ENCODE results near the gene MPRIP. TPM values are rescaled to one million over a fixed set of nuclear protein-coding genes. Genes with fewer than 3 reads are reported as not detected.
"Not testable (repeated sequence)": the region's sequence is repeated elsewhere in the genome, so short reads cannot be mapped to it uniquely, and the experiment has no call there.

Gene MPRIP
- polyA plus RNA-seq, 1 donor (not counting 4 experiments of a cell fraction or from before 2014, with no cell fraction given): 113 TPM

DNA sequence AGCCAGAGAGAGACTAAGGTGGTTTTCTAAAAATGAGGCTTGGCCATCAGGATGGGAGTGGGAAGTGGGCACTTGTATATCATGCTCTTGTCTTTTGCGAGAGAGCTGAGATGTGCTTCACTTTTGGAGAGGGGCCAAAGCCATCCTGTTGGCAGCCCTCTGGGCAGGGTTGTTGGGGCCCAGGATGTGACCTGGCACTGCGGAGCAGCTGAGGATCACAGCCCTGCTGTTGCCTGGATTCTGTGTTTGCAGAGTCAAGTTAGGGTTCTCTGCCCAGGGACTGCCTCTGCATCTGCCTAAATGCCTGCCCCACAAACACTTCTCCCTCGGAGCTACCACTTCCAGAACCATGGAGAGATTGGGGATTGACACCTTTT, 92.7 kb downstream of the MPRIP start:
- no peaks in the 10 kb centered on the region for H3K9me3 ChIP-seq (ENCODE audit: control insufficient read depth, low read depth, low read length)
- H3K4me1 ChIP-seq (ENCODE audit: control insufficient read depth, extremely low read depth, insufficient read depth, low read length): peaks cover 2% of the 10 kb centered on the region
- TF ChIP-seq, protein P1, sequence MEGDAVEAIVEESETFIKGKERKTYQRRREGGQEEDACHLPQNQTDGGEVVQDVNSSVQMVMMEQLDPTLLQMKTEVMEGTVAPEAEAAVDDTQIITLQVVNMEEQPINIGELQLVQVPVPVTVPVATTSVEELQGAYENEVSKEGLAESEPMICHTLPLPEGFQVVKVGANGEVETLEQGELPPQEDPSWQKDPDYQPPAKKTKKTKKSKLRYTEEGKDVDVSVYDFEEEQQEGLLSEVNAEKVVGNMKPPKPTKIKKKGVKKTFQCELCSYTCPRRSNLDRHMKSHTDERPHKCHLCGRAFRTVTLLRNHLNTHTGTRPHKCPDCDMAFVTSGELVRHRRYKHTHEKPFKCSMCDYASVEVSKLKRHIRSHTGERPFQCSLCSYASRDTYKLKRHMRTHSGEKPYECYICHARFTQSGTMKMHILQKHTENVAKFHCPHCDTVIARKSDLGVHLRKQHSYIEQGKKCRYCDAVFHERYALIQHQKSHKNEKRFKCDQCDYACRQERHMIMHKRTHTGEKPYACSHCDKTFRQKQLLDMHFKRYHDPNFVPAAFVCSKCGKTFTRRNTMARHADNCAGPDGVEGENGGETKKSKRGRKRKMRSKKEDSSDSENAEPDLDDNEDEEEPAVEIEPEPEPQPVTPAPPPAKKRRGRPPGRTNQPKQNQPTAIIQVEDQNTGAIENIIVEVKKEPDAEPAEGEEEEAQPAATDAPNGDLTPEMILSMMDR (optimal IDR thresholded peaks at IDR 0.05 in 1 of 3, IDR thresholded peaks at IDR 0.05 in 1 of 3, conservative IDR thresholded peaks at IDR 0.05 in 1 of 3; ENCODE audit: extremely low read depth in 1 of 3, insufficient read depth in 2 of 3, low read length in 3 of 3): no peak
- no peak for TF ChIP-seq EZH2 (IDR thresholded peaks at IDR 0.05; ENCODE audit: low read length)
- FAIRE-seq: no peak
- H2AFZ ChIP-seq (ENCODE audit: control insufficient read depth, low read length): no peak overlapping the region
- DNase-seq (ENCODE audit: low read depth, low spot score): no peak
- H3K9ac ChIP-seq (ENCODE audit: control insufficient read depth, extremely low read depth, insufficient read depth, low read length): no peak overlapping the region
- peaks cover 8% of the 10 kb centered on the region for H4K20me1 ChIP-seq (ENCODE audit: control insufficient read depth, extremely low read depth, insufficient read depth, low read length)
- no peaks in the 10 kb centered on the region for H3K9me1 ChIP-seq (ENCODE audit: control insufficient read depth, extremely low read depth, insufficient read depth, low read length)
- no peak overlapping the region for H3K27ac ChIP-seq (ENCODE audit: control insufficient read depth, insufficient read depth, low read length)
- H3K27me3 ChIP-seq (ENCODE audit: control insufficient read depth, extremely low read depth, insufficient read depth, low read length): no peaks in the 10 kb centered on the region
- peaks cover 73 to 75% of the 10 kb centered on the region in 2 experiments for H3K36me3 ChIP-seq (ENCODE audit: control insufficient read depth in 2 of 2, extremely low read depth in 1 of 2, insufficient read depth in 2 of 2, low read length in 2 of 2)
- no peaks in the 10 kb centered on the region for H3K79me2 ChIP-seq (ENCODE audit: control insufficient read depth, insufficient read depth, low read length)
- no peak overlapping the region for H3K4me2 ChIP-seq (ENCODE audit: control insufficient read depth, extremely low read depth, insufficient read depth, low read depth, low read length)
- dilution Hi-C loops (cut with MboI; ENCODE audit: extremely low pct_ligation_motif_present, low sequenced_read_pairs): no loop called here
- H3K4me3 ChIP-seq (ENCODE audit: control insufficient read depth in 2 of 3, extremely low read depth in 1 of 3, insufficient read depth in 2 of 3, low read depth in 1 of 3, low read length in 3 of 3): no peak overlapping the region

- H3K4me2 ChIP-seq (ENCODE audit: control insufficient read depth, extremely low read depth, insufficient read depth, low read depth, low read length); H3K27me3 ChIP-seq (ENCODE audit: control insufficient read depth, extremely low read depth, insufficient read depth, low read length); H3K79me2 ChIP-seq (ENCODE audit: control insufficient read depth, insufficient read depth, low read length); H3K4me3 ChIP-seq (ENCODE audit: control insufficient read depth in 2 of 3, extremely low read depth in 1 of 3, insufficient read depth in 2 of 3, low read depth in 1 of 3, low read length in 3 of 3); H3K9me3 ChIP-seq (ENCODE audit: control insufficient read depth, low read depth, low read length); H3K27ac ChIP-seq (ENCODE audit: control insufficient read depth, insufficient read depth, low read length); H3K9ac ChIP-seq (ENCODE audit: control insufficient read depth, extremely low read depth, insufficient read depth, low read length); FAIRE-seq; H2AFZ ChIP-seq (ENCODE audit: control insufficient read depth, low read length); DNase-seq (ENCODE audit: low read depth, low spot score); H3K9me1 ChIP-seq (ENCODE audit: control insufficient read depth, extremely low read depth, insufficient read depth, low read length); dilution Hi-C loops (cut with MboI; ENCODE audit: extremely low pct_ligation_motif_present, low sequenced_read_pairs): not testable (repeated sequence)
- peaks cover 11% of the 10 kb centered on the region for H4K20me1 ChIP-seq (ENCODE audit: control insufficient read depth, extremely low read depth, insufficient read depth, low read length)
- H3K36me3 ChIP-seq (ENCODE audit: control insufficient read depth in 2 of 2, extremely low read depth in 1 of 2, insufficient read depth in 2 of 2, low read length in 2 of 2): peaks cover 66 to 75% of the 10 kb centered on the region in 2 experiments
- peaks cover 14% of the 10 kb centered on the region for H3K4me1 ChIP-seq (ENCODE audit: control insufficient read depth, extremely low read depth, insufficient read depth, low read length)
Observed at GRCh38 chr17:17136221-17136620, 94.0 kb downstream of the MPRIP start.
